ENCODE results near the gene LAPTM4A.

- TF ChIP-seq CTCF (IDR thresholded peaks at IDR 0.05) (no peak), SIN3A (IDR thresholded peaks at IDR 0.05; ENCODE audit: borderline replicate concordance, insufficient read depth, low read depth, low read length) (no peak), TCF7L2 (IDR thresholded peaks at IDR 0.05; ENCODE audit: low read depth, low read length) (no peak), POLR2AphosphoS5 (IDR thresholded peaks at IDR 0.05; ENCODE audit: low read depth, low read length) (no peak)
Measured at GRCh38 chr2:20054119-20054518, 2.7 kb upstream of the LAPTM4A start.
